ENCODE data around the gene NECTIN1. TPM values are rescaled to one million over a fixed set of nuclear protein-coding genes. Genes with fewer than 3 reads are reported as not detected.

Gene NECTIN1
- total RNA-seq, 1 experiment from 2014 or later = 2.7 TPM

DNA sequence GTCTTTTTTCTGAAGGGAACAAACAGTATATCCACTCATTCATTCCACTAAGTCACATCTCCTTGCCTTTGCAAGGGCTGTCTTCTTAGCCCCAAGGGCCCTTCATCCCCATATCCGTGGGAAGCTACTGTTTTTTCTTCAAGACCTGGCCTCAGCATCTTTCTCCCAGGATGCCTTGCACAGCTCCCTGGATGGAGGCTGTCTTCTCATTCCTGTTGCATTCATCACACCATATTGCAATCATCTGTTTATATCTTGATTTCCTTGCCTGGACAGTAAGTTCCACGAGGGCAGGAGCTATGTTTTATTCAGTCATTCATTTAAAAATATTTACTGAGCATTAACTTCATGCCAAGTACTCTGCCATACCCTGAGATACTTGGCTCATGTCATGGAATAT is 29.3 kb upstream of the NECTIN1 start:
- in situ Hi-C loops (cut with HindIII; ENCODE audit: low pct_unique_long_range_greater_than_20kb, low sequenced_read_pairs) = no loop called here
- DNase-seq (ENCODE audit: low read depth, low spot score) = no peak

DNA sequence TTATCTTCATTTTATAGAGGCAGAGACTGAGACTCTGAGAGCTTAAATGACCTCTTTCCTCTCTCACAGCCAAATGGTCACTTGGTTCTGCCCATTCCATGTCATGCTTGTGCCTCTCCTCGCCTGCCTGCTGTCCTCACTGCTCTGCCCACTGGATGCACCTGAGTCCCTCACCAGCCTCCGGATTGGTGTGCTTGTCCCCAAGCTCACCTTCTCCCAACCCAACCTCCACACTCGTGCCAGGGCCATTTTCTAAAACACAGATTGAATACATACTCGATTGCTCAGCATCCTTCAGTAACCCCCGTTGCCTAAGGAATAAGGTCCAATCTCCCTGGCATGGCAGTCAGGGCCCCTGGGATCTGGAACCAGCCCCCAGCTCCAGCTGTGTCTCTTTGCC is 28.4 kb upstream of the NECTIN1 start:
- in situ Hi-C loops (cut with HindIII; ENCODE audit: low pct_unique_long_range_greater_than_20kb, low sequenced_read_pairs) = no loop called here
- DNase-seq (ENCODE audit: low read depth, low spot score) = no peak

DNA sequence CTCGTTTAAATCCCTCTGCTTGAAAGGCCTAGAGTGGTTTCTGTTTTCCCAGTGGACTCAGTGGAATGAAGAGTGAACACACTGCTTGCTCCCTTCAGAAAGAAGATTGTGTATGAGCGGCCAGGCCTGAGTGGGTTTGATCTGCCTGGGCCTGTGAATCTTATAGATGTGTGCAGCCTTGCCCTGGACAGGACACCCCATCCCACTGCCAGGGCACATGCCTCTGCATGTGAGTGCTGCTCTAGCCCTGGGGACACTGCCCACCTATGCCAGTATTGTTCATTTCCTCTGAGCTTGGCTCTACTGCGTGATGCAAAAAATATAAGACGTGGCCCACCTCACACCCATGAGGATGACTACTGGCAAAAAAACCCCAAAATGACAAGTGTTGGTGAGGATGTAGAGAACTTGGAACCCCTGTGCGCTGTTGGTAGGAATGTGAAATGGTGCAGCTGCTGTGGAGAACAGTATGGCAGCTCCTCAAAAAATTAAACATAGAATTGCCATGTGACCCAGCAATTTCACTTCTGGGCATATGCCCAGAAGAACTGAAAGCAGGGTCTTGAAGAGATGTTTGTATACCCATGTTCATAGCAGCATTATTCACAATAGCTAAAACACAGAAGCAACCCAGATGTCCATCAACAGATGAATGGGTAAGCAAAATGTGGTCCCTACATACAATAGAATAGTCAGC is 27.3 kb upstream of the NECTIN1 start:
- DNase-seq (ENCODE audit: low read depth, low spot score) = no peak
- in situ Hi-C loops (cut with HindIII; ENCODE audit: low pct_unique_long_range_greater_than_20kb, low sequenced_read_pairs) = no loop called here

DNA sequence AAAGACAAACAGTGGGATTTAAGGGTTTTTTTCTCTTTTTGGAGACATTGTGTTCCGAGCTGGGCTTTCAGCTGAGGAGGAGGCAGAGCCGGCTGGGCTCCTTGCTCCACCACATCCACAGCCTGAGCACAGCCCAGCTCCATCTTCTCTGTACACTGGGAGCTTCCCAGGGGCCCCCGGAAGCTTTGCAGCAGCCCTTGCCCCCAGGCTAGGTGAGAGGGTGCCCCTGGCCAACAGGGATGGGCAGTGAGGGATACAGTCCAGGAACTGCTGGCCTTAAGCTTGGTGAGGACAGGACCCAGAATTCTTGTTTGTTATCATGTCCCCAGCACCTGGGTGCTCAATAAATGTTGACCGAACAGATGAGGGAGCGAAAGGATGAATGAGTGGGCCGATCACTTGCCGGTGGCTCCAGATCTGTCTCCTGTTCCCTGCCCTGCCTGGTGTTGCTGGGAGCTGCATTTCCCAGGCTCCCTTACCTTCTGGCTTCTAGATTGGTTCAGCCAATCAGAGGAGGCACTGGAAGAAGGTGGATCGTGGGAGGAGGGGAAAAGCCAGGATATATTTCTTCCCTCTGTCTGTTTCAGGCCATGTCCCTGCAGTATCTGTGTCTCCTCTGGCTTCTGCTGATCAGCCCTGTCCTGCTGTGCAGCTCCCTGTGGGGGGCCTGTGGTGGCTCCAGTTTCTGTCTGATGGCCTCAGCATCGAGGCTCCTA is 26.5 kb upstream of the NECTIN1 start:
- in situ Hi-C loops (cut with HindIII; ENCODE audit: low pct_unique_long_range_greater_than_20kb, low sequenced_read_pairs) = no loop called here
- no peak for DNase-seq (ENCODE audit: low read depth, low spot score)

DNA sequence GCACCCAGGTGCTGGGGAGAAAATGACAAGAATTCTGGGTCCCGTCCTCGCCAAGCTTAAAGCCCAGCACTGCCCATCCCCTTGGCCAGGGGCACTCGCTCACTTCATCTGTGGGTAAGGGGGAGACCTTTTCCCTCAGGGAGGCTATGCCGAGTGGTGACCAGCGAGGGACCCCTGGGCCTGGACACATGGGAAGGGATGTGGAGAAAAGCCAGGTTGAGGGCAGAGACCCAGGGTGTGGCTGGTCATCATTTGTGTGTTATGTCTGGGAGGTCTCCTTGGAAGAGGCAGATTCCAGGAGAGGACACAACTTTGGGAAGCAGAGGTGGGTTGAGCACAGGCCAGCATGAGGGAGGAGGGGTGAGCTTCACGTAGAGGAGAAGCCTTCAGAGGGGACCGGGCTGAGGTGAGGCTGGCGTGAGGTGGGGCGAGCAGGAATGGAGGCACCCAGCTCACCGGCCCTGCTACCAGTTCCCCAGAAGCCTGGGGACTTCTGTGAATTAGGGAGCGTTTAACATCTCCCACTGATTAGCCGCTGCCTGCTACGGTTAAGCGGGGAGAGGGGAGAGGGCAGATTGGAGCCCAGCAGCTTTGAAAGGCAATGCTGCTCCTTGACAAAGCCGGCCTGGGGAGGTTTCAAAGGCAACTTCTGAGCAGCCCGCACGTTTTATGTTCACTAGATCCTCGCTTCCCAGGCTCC is 25.8 kb upstream of the NECTIN1 start:
- in situ Hi-C loops (cut with HindIII; ENCODE audit: low pct_unique_long_range_greater_than_20kb, low sequenced_read_pairs) = no loop called here
- DNase-seq (ENCODE audit: low read depth, low spot score) = no peak

DNA sequence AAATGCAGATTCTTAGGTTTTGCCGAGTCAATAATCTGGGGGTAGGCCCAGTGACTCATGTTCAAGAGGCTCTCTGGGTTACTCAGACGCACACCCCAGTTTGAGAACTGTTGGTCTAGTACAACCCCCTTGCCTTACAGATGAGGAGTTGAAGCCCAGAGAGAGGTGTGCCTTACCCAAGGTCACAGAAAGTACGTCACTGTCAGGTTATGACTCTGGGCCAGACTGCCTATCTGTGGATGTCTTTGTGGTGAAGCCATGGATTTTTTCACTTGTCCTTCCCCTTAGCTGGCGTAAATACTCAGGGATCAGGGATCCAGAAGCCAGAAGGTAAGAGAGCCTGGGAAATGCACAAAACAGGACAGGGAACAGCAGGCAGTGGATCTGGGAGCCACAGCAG is 25.2 kb upstream of the NECTIN1 start:
- in situ Hi-C loops (cut with HindIII; ENCODE audit: low pct_unique_long_range_greater_than_20kb, low sequenced_read_pairs) = no loop called here
- DNase-seq (ENCODE audit: low read depth, low spot score) = no peak

DNA sequence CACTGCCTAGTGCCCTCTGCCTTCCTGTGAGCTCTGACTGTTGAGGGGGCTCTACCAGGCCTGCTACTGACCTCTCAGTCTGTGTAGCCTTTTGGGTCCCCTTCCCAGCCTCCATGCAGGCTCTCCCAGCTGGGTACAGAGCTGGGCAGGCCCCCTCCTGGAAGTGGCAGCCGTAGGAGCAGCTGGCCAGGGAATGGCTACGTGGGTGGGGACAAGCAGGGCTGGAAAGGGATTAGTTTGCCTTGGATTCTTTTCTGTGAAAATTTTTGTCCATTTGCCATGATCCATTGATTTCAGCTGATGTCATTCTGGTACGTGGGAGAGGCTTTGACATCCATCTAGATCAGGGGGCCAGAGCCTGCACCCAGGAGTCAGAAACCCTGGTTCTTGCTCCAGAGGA is 23.9 kb upstream of the NECTIN1 start:
- in situ Hi-C loops (cut with HindIII; ENCODE audit: low pct_unique_long_range_greater_than_20kb, low sequenced_read_pairs) = no loop called here
- no peak for DNase-seq (ENCODE audit: low read depth, low spot score)

DNA sequence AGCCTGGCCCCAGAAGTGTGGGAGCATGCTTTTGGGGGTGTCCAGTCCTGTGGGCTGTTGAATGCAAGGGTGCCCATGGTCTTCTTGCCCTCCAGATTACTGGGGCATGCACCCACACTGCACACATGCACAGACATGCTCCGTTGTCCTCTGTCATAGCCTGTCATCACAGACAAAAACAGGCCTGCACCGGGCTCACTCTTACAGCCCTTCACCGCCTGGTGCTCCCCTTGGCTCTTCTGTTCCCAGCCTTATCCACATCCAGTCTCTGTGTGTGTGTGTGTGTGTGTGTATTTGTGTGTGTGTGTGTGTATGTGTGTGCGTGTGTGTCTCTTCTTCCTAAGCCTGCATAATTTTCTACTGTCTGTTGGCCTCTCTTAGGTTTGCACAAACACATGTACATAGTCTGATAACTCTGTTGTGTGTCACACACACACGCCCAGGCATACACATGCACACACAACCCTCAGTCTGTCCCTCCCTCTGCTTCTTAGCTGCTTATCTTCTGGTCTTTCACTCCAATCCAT is 23.4 kb upstream of the NECTIN1 start:
- no peak for DNase-seq (ENCODE audit: low read depth, low spot score)
- in situ Hi-C loops (cut with HindIII; ENCODE audit: low pct_unique_long_range_greater_than_20kb, low sequenced_read_pairs) = no loop called here

DNA sequence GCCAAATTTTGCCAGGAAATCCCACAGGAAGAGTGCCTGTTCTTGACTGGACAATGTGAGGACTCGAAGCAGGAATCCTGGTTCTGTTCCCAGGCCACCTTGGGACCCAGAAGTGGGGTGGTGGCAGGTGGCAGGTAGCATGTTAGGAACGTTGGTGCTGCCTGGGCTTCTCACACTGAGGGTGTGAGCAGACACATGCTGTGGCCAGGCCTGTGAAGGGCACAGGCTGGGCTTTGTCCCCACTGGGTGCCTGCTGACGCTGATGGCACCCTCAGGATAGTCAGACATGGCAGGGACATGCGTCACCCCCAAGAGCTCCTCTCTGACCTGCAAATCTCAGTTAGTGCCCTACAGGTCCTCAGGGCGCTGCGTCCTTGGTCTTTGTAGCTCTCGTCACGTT is 21.1 kb upstream of the NECTIN1 start:
- in situ Hi-C loops (cut with HindIII; ENCODE audit: low pct_unique_long_range_greater_than_20kb, low sequenced_read_pairs) = no loop called here

DNA sequence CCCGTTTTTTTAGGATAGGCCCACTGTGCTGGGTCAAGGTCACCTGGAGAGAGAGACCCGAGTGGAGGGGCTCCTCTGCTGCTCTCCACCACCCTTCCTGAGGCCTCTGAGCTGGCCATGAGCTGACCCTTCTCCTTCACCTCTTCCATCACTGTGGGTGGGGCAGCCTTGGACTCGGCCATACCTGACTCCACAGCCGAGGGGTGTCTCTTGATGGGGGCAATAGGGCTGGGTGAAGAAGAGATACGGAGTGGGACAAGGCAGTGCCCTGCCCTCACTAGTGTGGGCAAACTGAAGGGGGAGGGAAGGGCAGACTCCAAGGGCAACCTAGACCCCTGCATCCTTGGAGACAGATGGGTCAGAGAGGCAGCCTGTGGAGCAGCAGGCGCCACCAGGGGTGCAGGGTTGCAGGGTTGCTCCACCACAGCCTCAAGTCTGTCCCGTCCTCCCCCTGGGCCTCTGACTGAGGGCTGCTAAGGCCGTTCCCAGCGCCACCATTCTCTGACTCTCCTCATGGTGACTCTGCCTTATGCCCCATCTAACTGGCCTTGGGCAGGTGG is 20.1 kb upstream of the NECTIN1 start:
- in situ Hi-C loops (cut with HindIII; ENCODE audit: low pct_unique_long_range_greater_than_20kb, low sequenced_read_pairs) = no loop called here
- no peak for DNase-seq (ENCODE audit: low read depth, low spot score)

More for the DNA sequence above, 21.1 kb upstream of the NECTIN1 start:
- DNase-seq (ENCODE audit: low read depth, low spot score) = no peak

DNA sequence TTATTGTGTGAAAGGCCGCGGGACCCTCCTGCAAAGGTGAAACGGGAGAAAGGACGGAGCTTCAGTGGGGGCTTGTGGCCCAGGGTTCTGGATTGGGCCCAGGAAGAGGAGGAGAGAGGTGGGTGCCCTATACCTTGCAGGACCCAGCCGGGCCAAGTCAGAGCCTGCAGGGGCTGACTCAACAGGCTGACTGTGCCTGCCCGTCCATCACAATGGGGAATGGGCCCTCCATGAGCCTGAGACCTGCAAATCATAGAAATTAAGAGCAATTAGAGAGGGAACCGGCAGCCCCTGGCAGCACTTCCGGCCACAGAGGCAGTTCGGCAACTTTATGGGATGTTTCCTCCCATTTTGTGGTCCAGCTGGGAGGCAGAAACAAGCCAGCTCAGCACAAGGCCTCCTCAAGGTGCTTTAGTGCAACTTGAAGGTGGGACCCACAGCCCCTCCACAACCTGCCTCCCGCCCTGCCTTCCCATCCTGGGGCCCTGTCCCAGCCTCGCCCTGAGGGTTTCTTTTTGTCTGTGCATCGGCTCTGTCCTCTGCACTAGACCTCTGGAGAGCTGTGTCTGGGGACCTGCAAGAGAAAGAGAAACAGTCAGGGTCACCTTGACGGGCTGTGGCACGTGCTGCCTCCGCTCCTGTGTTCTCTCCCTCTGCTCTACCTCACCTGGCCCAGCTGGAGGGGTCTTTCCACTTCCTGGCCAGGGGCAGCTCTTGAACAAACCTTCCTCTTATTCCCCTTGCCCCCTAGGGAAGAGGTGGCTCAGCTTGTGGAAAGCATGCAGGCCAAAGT is 19.1 kb upstream of the NECTIN1 start:
- in situ Hi-C loops (cut with HindIII; ENCODE audit: low pct_unique_long_range_greater_than_20kb, low sequenced_read_pairs) = no loop called here
- DNase-seq (ENCODE audit: low read depth, low spot score) = no peak

DNA sequence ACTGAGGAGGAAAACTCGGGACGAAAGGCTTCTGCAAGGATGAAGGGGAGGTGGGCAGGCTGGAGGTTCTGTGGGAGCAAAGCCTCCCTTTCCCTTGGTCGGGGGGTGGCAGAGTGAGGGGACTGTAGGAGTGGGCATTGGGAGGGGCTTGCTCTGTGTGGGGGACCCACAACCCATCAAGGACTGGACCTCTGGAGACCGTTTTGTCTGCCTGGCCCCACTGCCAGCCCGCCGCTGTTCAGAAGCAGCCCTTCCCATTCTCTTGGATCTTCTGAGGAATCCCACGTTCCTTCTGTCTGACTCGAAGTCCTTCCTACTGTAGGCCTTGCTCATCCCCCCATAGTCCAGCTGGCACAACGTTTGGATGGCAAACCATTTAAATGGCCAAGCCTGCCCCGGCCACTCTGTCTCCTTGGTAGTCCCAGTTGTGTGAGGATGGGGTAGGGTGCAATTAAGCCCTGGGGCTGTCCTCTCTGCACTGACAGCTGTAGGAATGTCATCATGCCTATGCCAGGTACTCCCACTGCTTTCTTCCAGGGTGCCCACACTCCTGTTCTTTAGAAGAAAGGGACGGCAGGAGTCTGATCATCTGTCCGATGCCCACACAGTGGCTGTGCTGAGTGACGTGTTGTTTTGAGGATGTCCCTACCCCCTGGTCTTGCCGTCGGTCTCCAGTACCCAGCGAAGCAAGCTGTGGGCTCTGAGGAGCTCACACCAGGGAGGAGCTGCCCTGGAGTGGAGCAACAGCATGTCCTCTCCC is 17.0 kb upstream of the NECTIN1 start:
- in situ Hi-C loops (cut with HindIII; ENCODE audit: low pct_unique_long_range_greater_than_20kb, low sequenced_read_pairs) = no loop called here

DNA sequence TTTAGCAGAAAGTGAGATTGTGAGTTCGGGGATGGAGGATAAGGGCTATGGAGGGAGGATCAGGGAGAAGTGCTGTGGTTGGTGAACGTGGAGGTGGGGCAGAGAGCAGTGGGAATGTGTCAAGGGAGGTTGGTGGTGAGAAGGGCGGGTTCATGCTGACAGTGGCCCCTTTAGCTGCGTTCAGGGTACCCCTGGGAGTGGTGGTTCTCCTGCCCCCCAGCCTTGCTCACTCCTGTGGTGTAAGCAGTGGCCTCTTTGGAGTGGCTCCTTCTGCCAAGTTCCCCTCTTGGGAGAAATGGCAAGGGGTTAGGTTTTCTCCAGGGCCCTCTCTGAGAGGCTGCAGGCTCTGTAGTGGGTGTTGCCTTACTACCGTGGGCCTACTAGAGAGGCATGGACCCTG is 16.1 kb upstream of the NECTIN1 start:
- in situ Hi-C loops (cut with HindIII; ENCODE audit: low pct_unique_long_range_greater_than_20kb, low sequenced_read_pairs) = no loop called here
- DNase-seq (ENCODE audit: low read depth, low spot score) = no peak

More for the DNA sequence above, 17.0 kb upstream of the NECTIN1 start:
- no peak for DNase-seq (ENCODE audit: low read depth, low spot score)

DNA sequence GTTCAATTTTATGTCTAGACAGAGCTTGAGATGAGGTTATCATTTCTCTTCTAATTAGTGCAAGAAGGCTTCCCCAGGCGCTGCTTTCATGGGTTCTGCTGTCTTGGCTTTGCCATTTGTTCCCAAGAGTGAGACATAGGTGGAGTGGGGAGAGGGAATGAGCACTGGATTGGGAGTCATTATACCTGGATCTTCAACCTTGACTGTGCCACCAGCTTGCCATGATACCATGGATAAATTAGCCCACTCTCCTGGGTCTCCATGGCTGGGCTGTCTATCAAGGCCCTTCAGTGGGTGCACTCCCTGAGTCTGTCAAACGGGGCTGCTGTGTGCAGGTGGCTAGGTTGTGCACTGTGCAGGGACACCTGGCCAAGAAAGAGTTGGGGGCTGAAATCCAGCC is 15.6 kb upstream of the NECTIN1 start:
- DNase-seq (ENCODE audit: low read depth, low spot score) = no peak
- in situ Hi-C loops (cut with HindIII; ENCODE audit: low pct_unique_long_range_greater_than_20kb, low sequenced_read_pairs) = no loop called here

DNA sequence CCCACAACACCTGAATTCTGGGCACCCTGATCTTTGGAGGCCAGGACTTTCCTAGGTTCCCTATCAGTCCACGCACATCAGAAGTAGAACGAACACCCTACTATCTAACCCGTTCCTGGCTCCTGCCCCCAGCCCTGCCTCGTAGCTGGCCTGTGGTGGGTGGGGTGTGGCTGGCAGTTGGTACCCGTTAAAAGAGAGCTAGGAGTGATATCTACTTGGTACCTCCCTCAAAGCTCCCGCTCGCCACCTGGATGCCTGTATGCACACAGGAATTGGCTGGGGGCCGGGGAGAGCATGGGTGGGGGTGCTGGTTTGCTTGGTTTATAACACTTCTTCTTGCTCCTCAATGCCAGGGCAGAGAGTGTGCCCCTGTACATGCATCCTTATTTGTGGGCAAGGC is 14.0 kb upstream of the NECTIN1 start:
- in situ Hi-C loops (cut with HindIII; ENCODE audit: low pct_unique_long_range_greater_than_20kb, low sequenced_read_pairs) = no loop called here
- DNase-seq (ENCODE audit: low read depth, low spot score) = no peak

DNA sequence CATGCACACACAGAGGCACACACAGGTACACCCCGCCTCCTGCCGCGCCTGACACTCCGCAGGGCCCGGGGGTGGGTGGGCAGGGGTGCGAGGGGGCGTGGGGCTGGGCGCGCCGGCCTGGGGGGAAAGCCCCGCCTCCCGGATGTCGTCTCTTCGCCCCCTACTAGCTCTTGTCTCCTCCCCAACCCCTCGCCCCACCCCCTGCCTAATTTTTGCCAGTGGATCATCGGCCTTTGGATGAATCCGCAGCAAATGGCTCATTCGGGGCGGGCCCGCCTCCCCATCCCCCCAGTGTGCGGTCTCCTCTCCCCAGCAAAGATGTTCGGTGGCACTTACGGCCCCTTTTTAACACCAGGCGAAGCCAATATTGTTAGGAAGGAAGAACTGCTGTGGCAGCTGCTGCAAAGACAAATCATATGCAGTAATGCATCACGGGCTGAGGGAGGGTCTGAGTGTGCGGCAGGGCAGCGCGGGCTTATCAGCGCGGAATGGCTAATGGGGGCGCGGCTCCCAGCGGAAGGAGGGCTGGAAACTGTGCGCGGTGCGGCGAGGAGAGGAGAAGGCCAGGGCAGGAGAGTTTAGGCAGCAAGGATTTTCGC is 13.4 kb upstream of the NECTIN1 start:
- in situ Hi-C loops (cut with HindIII; ENCODE audit: low pct_unique_long_range_greater_than_20kb, low sequenced_read_pairs) = no loop called here
- no peak for DNase-seq (ENCODE audit: low read depth, low spot score)
